Activated T-helper 1 cell treated with Interleukin-2 at 50 U/mL for 16 hours (primary cell): ENCODE data around the gene CLDN5.

ENCODE experiments used
- DNase-seq: peaks from one replicate; pipeline ENCODE4 v3.0.0-alpha.2; 2020; ENCODE audit warnings: low read depth

The CLDN5 gene

DNA sequence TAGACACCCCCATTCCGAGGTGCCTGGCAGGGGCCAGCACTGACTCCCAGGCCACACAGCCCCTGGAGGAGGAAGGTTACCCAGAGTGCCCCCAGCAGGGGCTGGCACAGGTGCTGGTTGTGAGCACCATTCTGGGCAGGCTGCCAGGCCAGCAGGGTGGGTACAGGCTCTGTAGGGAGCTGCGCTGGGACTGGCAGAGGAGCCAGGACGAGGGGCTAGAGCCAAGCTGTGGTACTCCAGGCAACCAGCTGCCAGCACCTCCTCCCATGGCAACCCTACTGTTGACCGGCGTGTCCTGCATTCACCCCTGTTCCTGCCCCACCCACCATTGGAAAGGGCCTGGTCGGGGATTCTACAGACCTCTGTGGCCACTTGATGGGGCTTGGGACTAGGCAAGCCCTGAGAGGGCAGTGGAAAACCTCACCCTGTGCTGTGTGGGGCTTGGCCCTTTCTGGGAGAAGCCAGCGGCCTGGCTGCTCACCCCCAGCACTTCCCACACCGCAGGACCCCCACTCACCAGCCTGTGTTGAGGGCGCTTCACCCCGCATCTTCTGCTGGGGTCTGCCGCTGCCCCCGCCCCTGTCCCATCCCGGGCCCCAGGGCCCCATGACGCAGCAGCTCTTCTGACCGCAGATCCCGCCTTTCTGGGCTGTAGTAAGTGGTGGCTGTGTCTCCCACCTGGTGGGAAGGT lies 1.9 kb downstream of the CLDN5 start:
- DNase-seq = no peak

- DNase-seq = no peak
Observed at GRCh38 chr22:19520566-19521305, 3.5 kb downstream of the CLDN5 start.

DNA sequence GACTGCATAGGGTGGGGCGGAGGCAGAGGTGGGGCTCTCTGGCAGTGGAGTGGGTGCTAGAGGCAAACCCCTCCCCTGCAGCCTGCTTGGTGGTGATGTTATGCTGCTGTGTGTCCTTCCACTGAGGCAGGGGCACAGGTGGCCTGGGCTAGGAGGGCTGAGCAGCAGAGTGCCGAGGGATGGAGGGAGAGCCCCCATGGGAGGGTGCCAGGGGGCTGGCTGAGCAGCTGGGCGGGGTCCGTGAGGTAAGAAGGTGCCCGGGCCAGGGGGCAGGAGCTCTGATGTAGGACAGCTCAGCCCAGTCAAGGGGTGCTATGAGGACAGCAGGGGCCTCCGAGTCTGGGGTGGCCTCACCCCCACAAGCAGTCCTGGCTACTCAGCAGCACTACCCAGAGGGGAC lies 4.2 kb downstream of the CLDN5 start:
- DNase-seq = no peak

- no peak for DNase-seq
Observed at GRCh38 chr22:19519041-19519926, 4.9 kb downstream of the CLDN5 start.

DNA sequence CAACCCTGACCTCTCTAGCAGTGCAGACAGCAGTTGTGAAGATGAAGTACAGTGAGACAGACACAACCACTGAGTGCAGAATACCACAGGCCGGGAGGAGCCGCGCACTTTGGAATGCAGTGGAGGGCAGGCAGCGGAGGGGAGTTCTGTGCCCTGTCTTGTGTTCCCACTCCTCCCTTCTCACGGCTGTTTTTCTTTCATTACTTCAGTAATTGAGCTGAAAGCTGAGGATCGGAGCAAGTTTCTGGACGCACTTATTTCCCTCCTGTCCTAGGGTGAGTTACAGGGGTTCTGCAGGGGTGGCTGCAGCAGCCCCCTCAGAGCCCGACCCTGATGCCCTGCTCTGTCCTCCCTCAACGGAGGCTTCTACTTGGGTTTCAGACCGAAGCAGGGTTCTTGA lies 5.6 kb downstream of the CLDN5 start:
- DNase-seq = no peak

GRCh38 chr22:19517919-19518611 lies 6.1 kb downstream of the CLDN5 start:
- DNase-seq = no peak

DNA sequence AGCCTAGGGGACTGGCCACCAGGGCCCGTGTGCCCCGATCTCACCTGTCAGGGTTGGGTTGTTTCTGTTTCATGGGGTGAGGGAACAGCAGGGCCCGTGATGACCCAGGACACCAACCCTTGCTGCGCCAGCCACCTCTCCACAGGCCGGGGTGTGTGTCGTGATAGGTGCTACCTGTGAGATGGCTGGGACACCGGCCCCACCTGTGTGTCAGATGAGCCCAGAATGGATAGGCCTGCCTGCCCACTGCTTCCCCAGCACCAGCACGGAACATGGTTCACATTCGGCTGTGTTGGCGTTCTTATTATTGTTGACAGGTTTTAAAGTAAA lies 7.1 kb downstream of the CLDN5 start:
- DNase-seq = no peak

- no peak for DNase-seq
Observed at GRCh38 chr22:19516378-19517170, 7.6 kb downstream of the CLDN5 start.

DNA sequence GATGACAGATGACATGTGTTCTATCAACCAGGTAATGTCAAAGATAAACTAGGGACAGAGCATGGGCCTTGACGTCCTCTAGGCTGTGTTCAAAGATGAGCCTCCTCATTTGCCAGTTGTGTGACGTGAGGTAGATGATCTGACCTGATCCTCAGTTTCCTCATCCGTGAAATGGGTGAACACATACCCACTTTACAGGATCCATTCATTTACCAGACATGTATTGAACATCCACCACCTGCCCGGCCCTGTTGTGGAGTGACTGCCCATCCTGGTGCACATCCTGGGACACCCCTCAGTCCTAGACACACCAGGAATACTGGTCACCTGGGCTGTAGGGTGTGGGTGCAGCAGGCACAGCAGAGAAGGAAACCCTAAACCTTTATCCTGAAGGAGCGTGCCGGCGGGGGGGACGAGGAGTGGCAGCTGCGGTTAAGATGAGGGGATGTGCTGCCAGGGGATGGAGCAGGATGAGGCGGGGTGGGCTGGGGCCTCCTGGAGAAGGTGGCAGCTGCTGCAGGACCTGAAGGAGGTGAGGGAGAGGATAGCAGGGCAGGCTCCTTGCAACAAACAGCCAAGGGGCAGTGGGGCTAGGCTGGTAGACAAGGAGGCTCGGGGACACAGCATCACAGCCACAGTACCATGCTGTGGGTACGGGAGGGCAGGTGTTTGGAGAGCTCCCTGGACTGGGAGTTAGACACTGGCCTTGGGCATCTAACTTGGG lies 8.4 kb downstream of the CLDN5 start:
- no peak for DNase-seq

GRCh38 chr22:19514831-19515565 lies 9.2 kb downstream of the CLDN5 start:
- no peak for DNase-seq

- DNase-seq = no peak
Observed at GRCh38 chr22:19513823-19514222, 10.4 kb downstream of the CLDN5 start.

GRCh38 chr22:19510919-19511341 lies 13.3 kb downstream of the CLDN5 start:
- no peak for DNase-seq

DNA sequence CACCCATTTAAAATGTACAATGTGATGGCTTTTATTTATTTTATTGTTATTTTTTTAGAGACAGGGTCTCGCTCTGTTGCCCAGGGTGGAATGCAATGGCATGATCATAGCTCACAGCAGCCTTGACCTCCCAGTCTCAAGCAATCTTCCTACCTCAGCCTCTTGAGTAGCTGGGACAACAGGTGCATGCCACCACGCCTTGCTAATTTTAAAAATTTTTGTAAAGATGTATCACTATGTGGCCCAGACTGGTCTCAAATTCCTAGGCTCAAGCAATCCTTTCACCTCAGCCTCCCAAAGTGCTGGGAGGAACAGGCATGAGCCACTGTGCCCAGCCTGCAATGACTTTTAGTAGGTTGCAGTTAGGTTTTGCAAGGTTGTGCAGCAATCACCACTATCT lies 14.3 kb downstream of the CLDN5 start:
- DNase-seq = no peak

DNA sequence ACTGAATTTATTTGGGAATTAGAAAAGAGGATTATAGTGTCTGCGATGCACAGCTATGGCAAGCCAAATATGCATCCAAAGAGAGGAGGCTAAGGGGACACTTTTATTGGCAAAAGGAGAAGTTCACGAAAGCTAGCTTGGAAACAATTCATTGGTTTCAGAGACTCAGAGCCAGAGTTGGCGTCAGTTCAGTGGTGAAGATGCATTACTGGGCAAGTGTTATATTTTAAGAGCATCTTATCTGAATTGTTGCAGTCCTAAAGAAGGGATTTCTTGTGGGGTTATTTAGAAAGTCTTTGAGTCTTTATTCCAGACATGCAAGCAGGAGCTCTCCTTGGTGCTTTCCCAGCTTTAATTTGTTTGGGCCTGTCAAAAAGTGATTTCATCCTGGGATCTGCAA lies 15.0 kb downstream of the CLDN5 start:
- no peak for DNase-seq

- no peak for DNase-seq
Observed at GRCh38 chr22:19508024-19508776, 16.0 kb downstream of the CLDN5 start.

DNA sequence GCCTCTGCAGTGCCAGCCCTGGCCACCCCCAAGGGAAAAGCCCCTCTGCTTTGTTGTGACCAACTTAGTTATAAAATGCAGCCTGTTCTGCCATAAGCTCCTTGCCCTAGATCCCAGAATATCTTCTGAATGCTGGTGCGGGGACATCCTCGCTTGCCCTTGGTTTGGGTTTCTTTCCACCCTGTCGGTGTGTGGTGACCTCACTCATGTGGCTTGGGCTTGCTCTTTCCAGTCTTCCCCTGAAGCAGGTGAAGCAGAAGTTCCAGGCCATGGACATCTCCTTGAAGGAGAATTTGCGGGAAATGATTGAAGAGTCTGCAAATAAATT lies 16.7 kb downstream of the CLDN5 start:
- DNase-seq = no peak

- no peak for DNase-seq
Observed at GRCh38 chr22:19506212-19506611, 18.0 kb downstream of the CLDN5 start.

GRCh38 chr22:19505735-19506126 lies 18.5 kb downstream of the CLDN5 start:
- DNase-seq = no peak

DNA sequence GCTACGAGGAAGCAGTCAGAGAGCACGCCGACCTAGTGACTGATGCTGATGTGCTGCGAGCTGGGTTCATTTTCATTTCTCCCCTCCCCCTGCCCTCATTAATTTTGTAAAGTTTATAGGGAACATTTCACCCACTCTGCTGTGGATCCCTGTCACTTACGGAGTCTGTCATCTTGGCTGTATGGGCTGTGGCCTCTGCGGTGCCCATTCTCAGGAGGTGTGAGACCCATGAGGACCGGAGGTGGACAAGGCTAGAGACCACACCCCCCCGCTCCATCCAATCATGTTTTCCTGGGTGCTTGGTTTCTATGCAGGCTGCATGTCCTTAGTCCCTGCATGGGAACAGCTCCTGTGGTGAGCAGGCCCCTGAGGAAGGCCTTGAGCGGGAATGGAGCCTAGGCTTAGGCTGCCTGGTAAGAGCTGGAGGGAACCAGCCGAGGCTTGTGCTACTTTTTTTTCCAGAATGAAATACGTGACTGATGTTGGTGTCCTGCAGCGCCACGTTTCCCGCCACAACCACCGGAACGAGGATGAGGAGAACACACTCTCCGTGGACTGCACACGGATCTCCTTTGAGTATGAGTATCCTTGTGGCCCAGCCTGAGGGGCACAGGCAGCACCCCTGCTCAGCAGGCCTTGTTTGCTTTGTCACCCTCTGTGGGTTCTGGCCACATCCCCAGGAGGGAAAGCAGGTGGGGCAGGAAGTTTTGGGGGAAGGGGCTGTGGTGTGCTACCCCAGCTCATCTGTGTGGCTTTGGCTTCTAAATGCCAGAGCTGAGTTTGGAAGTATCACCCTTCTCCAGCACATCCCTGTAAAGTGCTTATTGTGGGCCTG lies 19.1 kb downstream of the CLDN5 start:
- no peak for DNase-seq
